NCI-H1417 treated with DMSO at 0.1 percent for 48 hours (cell line): Measurements from ENCODE around the gene CCDC124.
"Not testable (repeated sequence)": the region's sequence is repeated elsewhere in the genome, so short reads cannot be mapped to it uniquely, and the experiment has no call there.

Experiments used
- DNase-seq: peaks from one replicate; lab custom pipeline; 2025; lab: John Stamatoyannopoulos, UW

Gene CCDC124

GRCh38 chr19:17932485-17933338, at the start of gene CCDC124:
CCDC124 (plus strand) TSS chr19:17933015; CDS start chr19:17936421, 3,406 bp downstream.
- DNase-seq = peak; percentile 76

GRCh38 chr19:17883627-17884410, 49.0 kb upstream of the CCDC124 start:
- DNase-seq = no peak

GRCh38 chr19:17886515-17886914, 46.3 kb upstream of the CCDC124 start:
- DNase-seq = no peak

GRCh38 chr19:17887221-17887620, 45.6 kb upstream of the CCDC124 start:
- DNase-seq = not testable (repeated sequence)

GRCh38 chr19:17888260-17888659, 44.6 kb upstream of the CCDC124 start:
- DNase-seq = no peak

GRCh38 chr19:17889609-17890214, 43.1 kb upstream of the CCDC124 start:
- DNase-seq = no peak

GRCh38 chr19:17893766-17894165, 39.0 kb upstream of the CCDC124 start:
- DNase-seq = no peak

GRCh38 chr19:17902701-17903100, 30.1 kb upstream of the CCDC124 start:
- DNase-seq = no peak

GRCh38 chr19:17908244-17908643, 24.6 kb upstream of the CCDC124 start:
- no peak for DNase-seq

GRCh38 chr19:17909003-17909732, 23.6 kb upstream of the CCDC124 start:
- DNase-seq = no peak

GRCh38 chr19:17910791-17911360, 21.9 kb upstream of the CCDC124 start:
- no peak for DNase-seq

GRCh38 chr19:17915940-17916593, 16.7 kb upstream of the CCDC124 start:
- DNase-seq = no peak

GRCh38 chr19:17918151-17918550, 14.7 kb upstream of the CCDC124 start:
- not testable (repeated sequence) for DNase-seq

- not testable (repeated sequence) for DNase-seq
Measured at GRCh38 chr19:17919122-17919521, 13.7 kb upstream of the CCDC124 start.

GRCh38 chr19:17920527-17920926, 12.3 kb upstream of the CCDC124 start:
- DNase-seq = no peak

GRCh38 chr19:17922138-17922537, 10.7 kb upstream of the CCDC124 start:
- DNase-seq = no peak

- DNase-seq = no peak
Measured at GRCh38 chr19:17926044-17926443, 6.8 kb upstream of the CCDC124 start.

- DNase-seq = no peak
Measured at GRCh38 chr19:17929056-17929455, 3.8 kb upstream of the CCDC124 start.

- DNase-seq = no peak
Measured at GRCh38 chr19:17931532-17932191, 1.2 kb upstream of the CCDC124 start.

GRCh38 chr19:17933414-17934129, 757 bp downstream of the CCDC124 start:
- no peak for DNase-seq
